ENCODE measurements around the gene TTLL13.
A peak's percentile ranks its signal among the peaks of the same experiment; 100 is the strongest.

The TTLL13 gene

GRCh38 chr15:90249203-90249863 lies at the start of gene TTLL13:
TTLL13 (plus strand) TSS chr15:90249556; CDS start chr15:90250631, 1,075 bp downstream.
- DNase-seq (ENCODE audit: low read depth) = peak; percentile 65

- DNase-seq (ENCODE audit: low read depth) = no peak
These were observed 48.7 kb upstream of the TTLL13 start for GRCh38 chr15:90200534-90201129.

- DNase-seq (ENCODE audit: low read depth) = peak; percentile 49
These were observed 48.0 kb upstream of the TTLL13 start, which contains the start of gene SEMA4B for GRCh38 chr15:90201130-90201943. SEMA4B (plus strand) TSS chr15:90201330; CDS start chr15:90201579, 249 bp downstream.

GRCh38 chr15:90201944-90202375 lies 47.4 kb upstream of the TTLL13 start:
- no peak for DNase-seq (ENCODE audit: low read depth)

GRCh38 chr15:90202929-90203328 lies 46.4 kb upstream of the TTLL13 start:
- no peak for DNase-seq (ENCODE audit: low read depth)

DNA sequence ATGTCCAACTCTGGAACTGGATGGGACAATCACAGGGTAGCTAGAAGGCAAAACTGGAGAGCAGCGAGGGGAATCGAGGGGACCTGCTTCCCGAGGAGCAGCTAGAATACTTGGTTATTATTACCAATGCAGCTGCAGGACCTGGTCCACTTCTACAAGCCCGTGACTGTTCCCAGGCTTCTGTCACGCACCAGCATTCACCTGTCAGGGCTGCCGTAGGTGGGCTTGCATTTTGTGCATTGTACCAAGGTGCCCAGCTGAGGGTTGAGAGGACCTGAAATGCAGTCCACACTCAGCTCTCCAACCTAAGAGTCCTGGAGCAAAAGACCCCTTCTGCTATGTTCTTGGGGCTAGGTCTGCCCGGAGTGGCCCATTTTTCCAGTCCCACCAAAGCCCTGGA lies 45.9 kb upstream of the TTLL13 start:
- no peak for DNase-seq (ENCODE audit: low read depth)

DNA sequence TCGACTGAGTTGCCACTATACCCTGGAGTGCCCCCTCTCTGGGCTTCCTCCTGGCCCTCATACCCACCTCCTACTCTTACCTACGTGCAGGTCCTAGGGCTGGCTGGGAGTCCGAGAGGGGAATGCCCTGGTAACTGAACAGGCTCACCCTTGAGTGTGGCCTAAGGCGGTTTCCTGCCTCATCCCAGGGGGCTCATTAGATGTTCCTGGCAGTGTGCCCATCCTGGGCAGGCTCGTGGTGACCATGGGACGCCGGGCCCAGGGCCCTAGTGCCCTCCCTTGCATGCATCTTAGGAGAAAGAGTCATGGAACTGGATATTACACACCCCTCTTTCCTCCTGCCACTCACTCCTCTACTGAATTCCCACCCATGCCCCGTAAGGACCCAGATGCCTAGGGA lies 45.4 kb upstream of the TTLL13 start:
- DNase-seq (ENCODE audit: low read depth) = no peak

DNA sequence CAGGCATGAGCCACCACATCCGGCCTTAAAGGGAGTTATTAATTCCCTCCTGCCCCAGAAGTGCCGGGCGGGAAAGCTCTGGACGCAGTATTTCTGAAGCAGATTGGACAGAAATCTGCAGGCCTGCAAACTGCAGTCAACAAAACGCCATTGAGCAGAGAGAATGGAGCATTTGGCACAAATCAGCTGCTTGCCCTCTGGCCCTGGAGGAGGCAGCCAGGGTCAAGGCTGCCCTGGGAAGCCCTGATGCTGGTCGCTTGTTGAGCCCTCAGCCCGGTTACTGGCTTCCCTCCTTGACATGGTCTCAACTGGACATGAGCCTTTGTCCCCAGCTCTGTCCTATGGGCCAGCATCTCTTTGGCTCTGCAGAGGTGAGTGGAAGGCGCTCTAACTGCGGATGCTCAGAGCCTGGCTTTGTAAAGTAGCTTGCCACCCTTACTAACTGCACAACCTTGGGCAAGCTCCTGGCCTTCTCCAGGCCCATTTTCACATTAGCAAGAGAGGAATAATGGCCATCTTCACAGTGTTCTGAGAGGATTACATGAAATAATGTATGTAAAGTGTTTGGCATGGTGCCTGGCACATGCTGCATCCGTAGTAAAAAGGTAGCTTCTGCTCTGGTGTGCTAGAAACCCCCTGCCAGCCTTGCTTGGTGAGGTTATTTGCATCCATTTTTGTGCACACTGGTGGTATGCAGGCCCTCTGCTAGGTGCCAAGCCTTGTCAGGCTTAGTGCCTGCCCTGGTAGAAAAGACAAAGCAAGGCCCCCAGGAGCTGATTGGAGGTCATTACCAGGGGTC lies 44.1 kb upstream of the TTLL13 start:
- no peak for DNase-seq (ENCODE audit: low read depth)

DNA sequence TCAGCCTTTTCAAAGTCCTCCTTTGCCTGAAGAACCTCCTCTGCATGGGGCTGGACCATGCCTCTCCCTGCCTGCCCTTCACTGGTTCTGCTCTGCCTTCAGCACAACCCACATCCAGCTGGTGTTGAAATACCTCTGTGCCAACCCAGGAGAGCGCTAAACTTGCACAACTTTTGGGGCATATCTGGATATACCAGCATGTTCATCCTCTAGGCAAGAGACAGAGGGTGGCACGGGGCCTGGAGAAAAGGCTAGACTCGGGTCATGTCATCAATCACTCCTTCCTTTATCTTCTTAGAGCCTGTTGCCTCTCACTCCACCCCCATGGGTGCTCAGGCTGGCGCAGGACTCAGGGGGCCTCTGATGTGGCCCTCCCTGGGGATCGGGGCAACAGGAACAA lies 43.5 kb upstream of the TTLL13 start:
- DNase-seq (ENCODE audit: low read depth) = no peak

DNA sequence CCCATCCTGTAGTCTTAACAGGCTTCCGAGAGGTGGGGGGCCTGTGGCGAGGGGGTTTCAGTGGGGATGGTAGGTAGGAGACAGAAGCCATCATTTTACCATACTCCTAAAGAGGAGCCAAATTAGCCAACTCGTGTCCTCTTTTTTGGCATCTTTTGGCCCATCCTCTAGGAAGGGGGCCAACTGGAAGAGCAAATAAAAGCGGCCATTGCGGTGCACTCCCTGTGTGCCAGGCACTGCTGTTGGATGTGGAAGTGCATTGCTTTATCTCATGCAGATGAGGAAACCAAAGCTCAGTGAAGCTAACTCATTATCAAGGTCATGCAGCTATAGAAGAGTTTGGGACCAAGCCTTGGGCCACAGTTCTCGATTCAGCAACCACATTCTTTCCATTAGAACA lies 42.1 kb upstream of the TTLL13 start:
- no peak for DNase-seq (ENCODE audit: low read depth)

DNA sequence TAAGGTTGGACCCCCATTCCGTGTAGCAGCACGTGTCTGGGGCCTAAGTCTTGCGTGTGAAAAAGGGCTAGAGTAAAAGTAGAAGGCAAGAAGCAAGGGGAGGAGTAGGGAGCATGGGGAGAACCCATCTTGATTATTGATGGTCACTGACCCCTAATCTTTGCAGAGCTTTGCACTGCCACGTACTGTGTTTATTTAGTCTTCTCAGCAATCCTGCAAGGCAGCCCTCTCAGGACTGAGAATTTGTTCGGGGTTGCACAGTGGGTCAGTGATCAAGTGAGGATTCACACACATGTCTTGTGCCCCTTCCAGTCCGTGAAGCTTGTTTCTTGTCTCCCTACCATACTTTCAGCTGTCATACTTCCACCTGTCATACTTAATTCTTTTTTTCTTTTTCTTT lies 41.0 kb upstream of the TTLL13 start:
- no peak for DNase-seq (ENCODE audit: low read depth)

DNA sequence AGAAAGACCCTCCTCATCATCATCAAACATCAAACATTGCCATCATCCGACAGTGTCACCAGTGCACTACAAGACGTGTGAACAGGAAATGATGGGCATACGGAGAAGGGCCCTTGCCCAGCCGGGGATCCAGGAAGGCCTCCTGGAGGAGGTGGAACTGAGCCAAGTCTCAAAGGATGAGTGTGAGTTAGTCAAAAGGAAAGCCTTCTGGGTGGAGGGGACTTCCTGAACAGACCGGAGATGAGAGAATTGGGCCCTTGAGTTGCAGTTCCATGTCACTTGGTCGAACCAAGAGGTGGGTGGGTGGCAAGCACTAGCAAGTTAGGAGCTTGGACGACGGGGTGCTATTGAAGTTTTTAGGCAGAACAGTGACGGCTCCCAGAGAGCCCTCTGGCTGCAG lies 39.8 kb upstream of the TTLL13 start:
- DNase-seq (ENCODE audit: low read depth) = no peak

- DNase-seq (ENCODE audit: low read depth) = no peak
These were observed 38.8 kb upstream of the TTLL13 start for GRCh38 chr15:90210593-90210992.

GRCh38 chr15:90211009-90211408 lies 38.3 kb upstream of the TTLL13 start:
- DNase-seq (ENCODE audit: low read depth) = no peak

GRCh38 chr15:90211440-90212143 lies 37.8 kb upstream of the TTLL13 start:
- no peak for DNase-seq (ENCODE audit: low read depth)

DNA sequence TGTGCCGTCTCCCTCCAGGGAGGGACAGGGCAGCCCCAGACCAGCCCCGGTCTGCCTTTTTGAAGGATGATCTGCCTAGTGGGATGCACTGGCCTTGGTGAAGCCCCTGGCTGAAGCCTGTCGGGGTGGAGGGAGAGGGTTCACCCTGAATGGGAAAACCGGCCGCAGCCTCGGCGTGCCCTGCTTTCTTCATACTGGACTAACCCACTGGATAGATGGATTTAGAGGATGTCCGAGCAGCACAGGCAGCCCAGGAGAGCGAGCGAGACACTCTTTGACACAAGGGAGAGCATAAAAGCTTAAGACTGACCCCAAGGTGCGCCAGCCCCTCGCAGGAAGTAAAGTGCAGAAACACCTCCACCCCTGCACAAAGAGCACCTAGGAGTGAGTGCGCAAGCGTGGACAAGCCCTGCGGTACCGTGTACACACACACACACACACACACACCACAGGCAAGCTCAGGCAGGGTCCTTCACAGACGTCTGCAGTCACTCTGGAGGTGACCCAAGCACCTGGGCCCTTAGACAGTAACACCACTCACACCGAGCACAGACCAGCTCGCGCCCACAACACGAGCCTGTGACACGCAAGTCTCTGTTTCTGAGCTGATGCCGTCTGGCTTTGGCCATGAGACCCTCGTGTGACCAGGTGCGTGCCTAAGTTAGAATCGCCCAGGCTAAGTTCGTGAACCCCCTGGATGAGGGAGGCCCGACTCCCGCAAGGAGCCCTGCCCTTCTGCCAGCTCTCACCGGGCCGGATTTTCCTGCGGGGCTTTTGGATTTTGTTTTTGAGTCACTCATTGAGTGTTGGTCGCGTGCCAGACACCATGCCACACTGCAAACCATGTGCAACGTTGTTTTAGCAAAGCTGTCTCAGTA lies 36.9 kb upstream of the TTLL13 start:
- DNase-seq (ENCODE audit: low read depth) = no peak

DNA sequence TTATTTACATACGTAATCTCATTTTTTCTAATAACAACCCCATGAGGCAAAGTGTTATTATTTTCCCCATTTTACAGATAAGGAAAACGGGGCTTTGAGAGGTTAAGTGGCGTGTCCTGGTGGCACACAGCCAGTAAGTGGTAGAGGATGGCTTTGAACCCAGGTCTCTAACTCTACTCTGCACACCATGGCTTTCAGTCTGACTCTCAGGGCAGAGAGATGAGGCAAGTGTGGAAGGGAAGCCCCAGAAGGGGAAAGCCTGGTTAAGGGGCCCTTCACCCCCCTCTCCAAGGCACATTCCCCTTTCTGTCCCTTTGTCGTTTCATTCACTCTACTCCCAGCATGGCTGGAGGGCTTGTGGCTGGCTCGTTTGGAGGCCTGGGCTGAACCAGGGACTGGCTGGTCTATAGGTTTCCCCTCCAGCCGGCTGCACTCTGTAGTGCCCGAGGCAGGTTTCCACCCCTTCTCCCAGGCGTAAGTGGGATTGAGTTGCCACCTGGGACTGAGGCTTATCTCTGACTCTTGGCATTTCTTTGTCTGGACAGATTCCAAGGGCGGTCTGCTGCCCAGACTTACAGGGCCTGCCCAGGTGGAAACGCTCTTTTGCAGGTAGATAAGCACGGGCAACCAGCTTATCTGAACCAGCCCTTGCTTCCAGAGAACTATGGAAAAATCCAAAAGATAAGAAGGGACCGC lies 36.1 kb upstream of the TTLL13 start:
- DNase-seq (ENCODE audit: low read depth) = no peak

DNA sequence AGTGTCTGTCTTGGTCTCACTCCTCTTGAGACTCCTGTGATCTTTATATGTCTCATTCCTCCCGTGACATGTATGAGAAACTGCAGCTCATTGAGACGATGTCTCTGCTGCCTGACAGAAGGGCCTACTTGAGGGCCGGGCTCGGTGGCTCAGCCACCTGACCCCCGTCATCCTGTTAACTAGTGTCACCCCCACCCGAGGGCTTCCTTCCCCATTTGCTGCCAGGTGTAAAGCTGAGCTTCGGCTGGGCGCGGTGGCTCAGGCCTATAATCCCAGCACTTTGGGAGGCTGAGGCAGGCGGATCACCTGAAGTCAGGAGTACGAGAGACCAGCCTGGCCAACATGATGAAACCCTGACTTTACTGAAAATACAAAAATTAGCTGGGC lies 35.5 kb upstream of the TTLL13 start:
- no peak for DNase-seq (ENCODE audit: low read depth)

DNA sequence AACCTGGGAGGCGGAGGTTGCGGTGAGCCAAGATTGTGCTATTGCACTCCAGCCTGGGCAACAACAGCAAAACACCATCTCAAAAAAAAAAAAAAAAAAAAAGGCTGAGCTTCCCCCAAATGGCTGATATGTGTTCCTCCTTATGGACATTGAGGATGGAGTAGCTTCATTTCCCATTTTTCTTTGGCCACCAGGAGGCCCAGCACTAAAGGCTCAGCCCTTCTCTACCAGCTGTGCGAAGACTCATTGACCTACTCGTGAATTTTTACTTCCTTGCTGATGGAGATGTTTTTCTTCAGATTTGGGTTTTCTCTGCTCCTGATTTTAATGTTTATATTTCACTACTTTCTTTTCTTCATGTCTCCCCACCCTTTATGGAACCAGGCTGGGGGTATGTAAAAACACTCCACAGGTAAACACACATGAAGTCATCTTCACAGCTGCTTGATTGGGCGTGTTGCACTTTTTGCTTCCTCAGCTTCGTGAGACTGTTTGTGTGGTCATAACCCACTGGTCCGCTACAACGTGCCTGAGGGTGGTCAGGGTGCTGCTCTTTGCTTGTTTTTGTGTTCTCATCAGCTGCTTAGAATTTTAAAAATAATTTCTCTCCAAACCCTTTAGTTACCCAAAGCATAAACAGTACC lies 34.7 kb upstream of the TTLL13 start:
- no peak for DNase-seq (ENCODE audit: low read depth)
